Measurements from ENCODE around the gene CRACR2A. TPM values are rescaled to one million over a fixed set of nuclear protein-coding genes. Genes with fewer than 3 reads are reported as not detected.

CRACR2A gene
- total and polyA plus RNA-seq, 2 donors, result 7.3 to 9.4 TPM

DNA sequence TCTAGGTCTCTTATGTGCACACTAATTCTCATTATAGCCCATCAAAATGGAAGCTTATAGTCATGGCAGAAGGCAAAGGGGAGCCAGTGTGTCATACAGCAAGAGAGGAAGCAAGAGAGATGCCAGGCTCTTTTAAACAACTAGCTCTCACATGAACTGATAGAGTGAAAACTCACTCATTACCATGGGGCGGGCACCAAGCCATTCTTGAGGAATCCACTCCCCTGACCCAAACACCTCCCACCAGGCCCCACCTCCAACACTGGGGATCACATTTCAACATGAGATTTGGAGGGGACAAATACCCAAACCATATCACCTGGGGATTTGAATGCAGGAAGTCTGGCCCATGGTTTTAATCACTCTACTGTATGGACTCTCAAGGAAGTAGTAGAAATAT, 36.9 kb upstream of the CRACR2A start:
- 100% methylated on average over 1 of the region's 1 CpG for WGBS
- no peak for DNase-seq (ENCODE audit: low read depth in 6 of 9, low spot score in 9 of 9)
- Histone ChIP-seq H3K27me3 (ENCODE audit: control insufficient read depth in 2 of 2, insufficient read depth in 1 of 2, low read length in 1 of 2) (no peaks in the 10 kb centered on the region), H3K36me3 (ENCODE audit: control insufficient read depth in 2 of 2, insufficient read depth in 2 of 2, low read length in 1 of 2) (no peaks in the 10 kb centered on the region), H3K4me1 (ENCODE audit: control insufficient read depth in 2 of 2, insufficient read depth in 2 of 2, low read length in 2 of 2) (no peaks in the 10 kb centered on the region), H3K9me3 (ENCODE audit: control insufficient read depth in 2 of 2, insufficient read depth in 1 of 2, low read length in 1 of 2) (no peaks in the 10 kb centered on the region), H3K4me3 (ENCODE audit: low read length in 2 of 2) (no peak overlapping the region), H3K27ac (ENCODE audit: low read depth in 1 of 2, low read length in 1 of 2) (no peak overlapping the region)

DNA sequence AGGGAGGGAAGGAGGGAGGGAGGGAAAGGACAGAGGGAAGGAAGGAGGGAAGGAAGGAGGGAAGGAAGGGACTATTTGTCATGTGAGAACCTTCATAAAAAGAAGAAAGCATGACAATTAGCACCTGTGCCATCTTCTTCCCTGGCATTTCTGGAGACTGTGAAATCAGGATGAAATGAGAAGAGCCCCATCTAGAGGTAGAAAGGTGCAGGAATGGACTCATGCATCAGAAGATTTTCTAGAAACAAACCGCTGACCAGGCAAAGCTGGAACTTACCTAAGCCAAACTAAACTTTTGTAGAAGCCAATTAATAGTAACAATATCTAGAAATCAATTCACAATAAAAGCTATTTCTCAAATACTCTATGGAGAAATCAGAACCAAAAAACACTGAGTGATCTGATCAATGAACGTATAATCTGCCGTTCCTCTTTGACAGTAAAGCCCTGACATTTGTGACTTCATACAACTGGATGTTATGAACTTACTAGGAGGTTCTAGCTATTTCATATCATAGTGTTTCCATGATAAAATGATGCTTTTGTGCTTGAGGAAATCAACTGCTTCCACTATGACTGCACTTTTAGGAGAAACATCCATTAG, 24.4 kb upstream of the CRACR2A start:
- H3K27ac ChIP-seq (ENCODE audit: low read depth in 1 of 2, low read length in 1 of 2), result no peak overlapping the region
- H3K4me3 ChIP-seq (ENCODE audit: low read length in 2 of 2), result no peak overlapping the region
- 81% methylated on average over 3 of the region's 3 CpGs for WGBS
- H3K27me3 ChIP-seq (ENCODE audit: control insufficient read depth in 2 of 2, insufficient read depth in 1 of 2, low read length in 1 of 2), result no peaks in the 10 kb centered on the region
- DNase-seq (ENCODE audit: low read depth in 6 of 9, low spot score in 9 of 9), result peak in 6 of 9 donors; percentile 34 to 74 (median 45)
- no peaks in the 10 kb centered on the region for H3K36me3 ChIP-seq (ENCODE audit: control insufficient read depth in 2 of 2, insufficient read depth in 2 of 2, low read length in 1 of 2)
- no peaks in the 10 kb centered on the region for H3K9me3 ChIP-seq (ENCODE audit: control insufficient read depth in 2 of 2, insufficient read depth in 1 of 2, low read length in 1 of 2)
- peaks cover 0 to 11% of the 10 kb centered on the region in 2 donors for H3K4me1 ChIP-seq (ENCODE audit: control insufficient read depth in 2 of 2, insufficient read depth in 2 of 2, low read length in 2 of 2)

DNA sequence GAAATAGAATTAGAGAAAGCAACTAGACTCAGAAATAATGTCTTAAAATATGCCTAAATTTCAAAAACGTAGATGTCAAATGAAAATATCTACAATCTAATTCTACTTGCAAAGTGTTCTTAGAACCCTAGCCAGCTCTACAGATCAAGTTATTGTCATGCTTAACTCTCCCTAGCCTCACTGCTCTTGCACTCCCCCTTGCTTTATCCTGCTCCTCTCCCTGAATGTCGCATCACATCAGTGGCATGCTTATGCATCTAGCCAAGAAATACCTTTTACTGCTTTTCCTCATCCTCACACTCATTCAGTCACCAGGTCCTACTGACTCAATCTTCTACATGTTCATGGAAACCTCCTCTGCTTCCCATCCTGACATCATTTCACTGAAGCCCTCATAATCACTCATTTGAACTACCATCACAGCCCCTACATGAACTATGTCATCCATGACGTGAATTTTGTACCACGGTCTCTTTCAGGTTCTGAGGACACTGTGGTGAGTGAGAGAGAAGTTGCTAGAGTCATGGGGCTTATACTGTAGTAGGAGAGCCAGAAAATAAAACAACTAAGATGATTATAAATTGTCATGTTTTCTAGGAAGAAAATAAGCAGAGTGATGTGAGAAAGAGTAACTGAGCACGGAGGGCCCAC, 22.6 kb upstream of the CRACR2A start:
- Histone ChIP-seq H3K27ac (ENCODE audit: low read depth in 1 of 2, low read length in 1 of 2) (no peak overlapping the region), H3K4me3 (ENCODE audit: low read length in 2 of 2) (no peak overlapping the region), H3K36me3 (ENCODE audit: control insufficient read depth in 2 of 2, insufficient read depth in 2 of 2, low read length in 1 of 2) (no peaks in the 10 kb centered on the region), H3K4me1 (ENCODE audit: control insufficient read depth in 2 of 2, insufficient read depth in 2 of 2, low read length in 2 of 2) (peaks cover 0 to 16% of the 10 kb centered on the region in 2 donors), H3K27me3 (ENCODE audit: control insufficient read depth in 2 of 2, insufficient read depth in 1 of 2, low read length in 1 of 2) (no peaks in the 10 kb centered on the region), H3K9me3 (ENCODE audit: control insufficient read depth in 2 of 2, insufficient read depth in 1 of 2, low read length in 1 of 2) (no peaks in the 10 kb centered on the region)
- 92% methylated on average over 5 of the region's 5 CpGs for WGBS
- no peak for DNase-seq (ENCODE audit: low read depth in 6 of 9, low spot score in 9 of 9)

DNA sequence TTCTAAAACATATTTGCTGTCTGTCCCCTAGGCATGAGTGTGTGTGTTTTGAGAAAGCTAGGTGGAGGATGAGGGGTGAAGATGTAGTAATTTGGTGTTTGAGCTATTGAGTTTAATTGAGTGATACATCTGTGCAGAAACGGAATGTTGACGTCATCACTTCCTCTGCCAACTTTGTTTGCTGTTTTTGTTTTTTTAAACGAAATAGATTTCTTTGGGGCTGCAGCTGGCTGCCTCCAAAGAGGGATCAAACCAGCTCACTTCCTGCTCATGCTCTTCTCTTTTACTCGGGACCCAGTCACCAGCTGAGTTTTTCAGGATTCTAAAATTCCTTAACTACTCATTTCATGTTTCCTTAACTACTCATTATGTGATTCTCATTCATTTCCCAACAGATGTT, 19.5 kb upstream of the CRACR2A start:
- 38% methylated on average over 4 of the region's 4 CpGs for WGBS
- Histone ChIP-seq H3K9me3 (ENCODE audit: control insufficient read depth in 2 of 2, insufficient read depth in 1 of 2, low read length in 1 of 2) (no peaks in the 10 kb centered on the region), H3K4me3 (ENCODE audit: low read length in 2 of 2) (no peak overlapping the region), H3K27ac (ENCODE audit: low read depth in 1 of 2, low read length in 1 of 2) (peak overlapping the region in 1 of 2 donors; percentile 67), H3K36me3 (ENCODE audit: control insufficient read depth in 2 of 2, insufficient read depth in 2 of 2, low read length in 1 of 2) (no peaks in the 10 kb centered on the region), H3K27me3 (ENCODE audit: control insufficient read depth in 2 of 2, insufficient read depth in 1 of 2, low read length in 1 of 2) (no peaks in the 10 kb centered on the region), H3K4me1 (ENCODE audit: control insufficient read depth in 2 of 2, insufficient read depth in 2 of 2, low read length in 2 of 2) (peaks cover 0 to 16% of the 10 kb centered on the region in 2 donors)
- peak in 5 of 9 donors; percentile 38 to 74 (median 41) for DNase-seq (ENCODE audit: low read depth in 6 of 9, low spot score in 9 of 9)

DNA sequence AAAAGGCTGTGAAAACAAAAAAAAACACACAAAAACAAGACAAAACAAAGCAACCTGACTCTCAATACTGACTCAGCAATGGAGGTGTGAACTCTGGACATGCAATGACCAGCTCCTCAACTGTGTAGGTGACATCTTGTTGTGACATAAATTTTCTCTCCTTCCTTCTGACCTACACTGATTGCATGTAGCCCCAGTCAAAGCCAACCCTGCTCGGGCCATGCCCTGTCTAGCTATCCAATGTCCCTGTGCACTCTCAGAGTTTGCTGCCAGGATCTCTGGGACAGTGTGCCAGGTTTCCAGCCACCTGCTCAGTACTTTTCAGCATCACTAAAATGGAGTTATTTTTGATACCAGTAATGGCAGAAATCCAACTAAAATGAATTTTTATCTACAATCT, 18.9 kb upstream of the CRACR2A start:
- Histone ChIP-seq H3K36me3 (ENCODE audit: control insufficient read depth in 2 of 2, insufficient read depth in 2 of 2, low read length in 1 of 2) (no peaks in the 10 kb centered on the region), H3K27me3 (ENCODE audit: control insufficient read depth in 2 of 2, insufficient read depth in 1 of 2, low read length in 1 of 2) (no peaks in the 10 kb centered on the region), H3K9me3 (ENCODE audit: control insufficient read depth in 2 of 2, insufficient read depth in 1 of 2, low read length in 1 of 2) (no peaks in the 10 kb centered on the region), H3K27ac (ENCODE audit: low read depth in 1 of 2, low read length in 1 of 2) (peak overlapping the region in 1 of 2 donors; percentile 67), H3K4me1 (ENCODE audit: control insufficient read depth in 2 of 2, insufficient read depth in 2 of 2, low read length in 2 of 2) (peaks cover 0 to 16% of the 10 kb centered on the region in 2 donors), H3K4me3 (ENCODE audit: low read length in 2 of 2) (no peak overlapping the region)
- DNase-seq (ENCODE audit: low read depth in 6 of 9, low spot score in 9 of 9), result no peak
- whole genome bisulfite sequencing, result 93% methylated on average over 1 of the region's 1 CpG

DNA sequence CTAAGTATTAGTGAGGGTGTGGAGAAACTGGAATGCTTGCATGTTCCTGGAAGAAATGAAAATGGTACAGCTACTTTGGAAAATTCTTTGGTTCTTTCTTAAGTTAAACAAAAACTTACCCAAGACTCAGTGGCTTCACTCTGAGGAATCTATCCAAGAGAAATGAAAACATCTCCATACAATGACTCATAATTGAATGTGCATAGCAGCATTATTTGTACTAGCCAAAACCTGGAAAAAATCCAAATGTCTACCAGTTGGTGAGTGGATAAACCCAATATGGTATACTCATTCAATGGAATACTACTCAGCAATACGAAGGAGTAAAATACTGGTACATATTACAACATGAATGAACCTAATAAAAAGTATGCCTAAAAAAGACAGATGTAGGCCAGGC, 18.0 kb upstream of the CRACR2A start:
- Histone ChIP-seq H3K4me1 (ENCODE audit: control insufficient read depth in 2 of 2, insufficient read depth in 2 of 2, low read length in 2 of 2) (peaks cover 0 to 16% of the 10 kb centered on the region in 2 donors), H3K4me3 (ENCODE audit: low read length in 2 of 2) (no peak overlapping the region), H3K27ac (ENCODE audit: low read depth in 1 of 2, low read length in 1 of 2) (no peak overlapping the region), H3K36me3 (ENCODE audit: control insufficient read depth in 2 of 2, insufficient read depth in 2 of 2, low read length in 1 of 2) (no peaks in the 10 kb centered on the region), H3K27me3 (ENCODE audit: control insufficient read depth in 2 of 2, insufficient read depth in 1 of 2, low read length in 1 of 2) (no peaks in the 10 kb centered on the region), H3K9me3 (ENCODE audit: control insufficient read depth in 2 of 2, insufficient read depth in 1 of 2, low read length in 1 of 2) (no peaks in the 10 kb centered on the region)
- no peak for DNase-seq (ENCODE audit: low read depth in 6 of 9, low spot score in 9 of 9)
- 96% methylated on average over 1 of the region's 1 CpG for WGBS

DNA sequence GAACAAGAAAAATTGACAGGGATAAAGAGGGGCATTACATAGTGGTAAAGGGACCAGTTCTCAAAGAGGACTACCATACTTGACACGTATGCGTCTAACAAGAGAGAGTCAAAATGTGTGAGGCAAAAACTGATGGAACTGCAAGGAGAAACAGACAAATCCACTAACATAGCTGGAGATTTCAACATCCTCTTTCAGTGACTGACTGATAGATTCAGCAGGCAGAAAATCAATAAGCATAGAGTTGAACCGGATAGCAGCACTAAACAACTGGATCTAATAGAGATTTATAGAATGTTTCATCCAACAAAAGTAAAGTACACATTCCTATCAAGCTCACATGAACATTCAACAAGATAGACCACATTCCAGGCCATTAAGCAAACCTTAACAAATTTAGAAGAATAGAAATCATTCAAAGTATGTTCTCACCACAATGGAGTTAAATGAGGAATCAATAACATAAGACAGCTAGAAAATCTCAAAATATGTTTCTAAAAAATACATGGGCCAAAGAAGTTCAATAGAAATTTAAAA, 16.1 kb upstream of the CRACR2A start:
- Histone ChIP-seq H3K4me3 (ENCODE audit: low read length in 2 of 2) (no peak overlapping the region), H3K27ac (ENCODE audit: low read depth in 1 of 2, low read length in 1 of 2) (no peak overlapping the region), H3K9me3 (ENCODE audit: control insufficient read depth in 2 of 2, insufficient read depth in 1 of 2, low read length in 1 of 2) (no peaks in the 10 kb centered on the region), H3K27me3 (ENCODE audit: control insufficient read depth in 2 of 2, insufficient read depth in 1 of 2, low read length in 1 of 2) (no peaks in the 10 kb centered on the region), H3K4me1 (ENCODE audit: control insufficient read depth in 2 of 2, insufficient read depth in 2 of 2, low read length in 2 of 2) (peaks cover 0 to 16% of the 10 kb centered on the region in 2 donors), H3K36me3 (ENCODE audit: control insufficient read depth in 2 of 2, insufficient read depth in 2 of 2, low read length in 1 of 2) (no peaks in the 10 kb centered on the region)
- DNase-seq (ENCODE audit: low read depth in 6 of 9, low spot score in 9 of 9), result no peak
- 96% methylated on average over 3 of the region's 3 CpGs for WGBS

DNA sequence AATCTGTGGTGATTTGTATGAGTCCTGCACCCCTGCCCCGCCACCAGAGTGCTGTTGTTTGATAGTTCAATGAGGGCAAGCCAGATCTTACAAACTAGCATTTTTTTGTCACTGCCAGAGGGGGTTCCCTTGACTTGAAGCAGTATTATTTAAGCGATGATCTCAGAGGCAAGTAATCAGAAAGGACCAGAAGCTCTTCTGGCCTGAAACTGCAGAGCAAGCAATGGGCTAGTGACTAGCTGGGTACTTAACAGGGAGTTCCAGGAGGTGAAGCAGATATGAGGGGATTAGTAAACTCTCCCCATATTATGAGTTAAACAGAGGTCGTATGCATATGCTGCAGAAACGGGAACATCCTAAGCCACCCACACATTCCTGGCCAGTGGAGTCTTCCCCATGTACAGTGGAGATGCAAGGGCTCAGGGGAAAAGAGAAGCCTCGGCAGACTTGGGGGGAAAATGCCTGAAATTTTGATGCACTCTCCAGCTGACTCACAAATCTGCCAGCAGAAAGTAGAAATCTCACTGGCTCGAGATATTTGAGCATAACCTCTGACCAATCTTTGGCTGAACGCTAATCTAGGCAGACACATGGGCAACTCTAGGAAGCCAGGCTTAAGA, 8.3 kb upstream of the CRACR2A start:
- no peaks in the 10 kb centered on the region for H3K9me3 ChIP-seq (ENCODE audit: control insufficient read depth in 2 of 2, insufficient read depth in 1 of 2, low read length in 1 of 2)
- 81% methylated on average over 7 of the region's 7 CpGs for WGBS
- H3K4me1 ChIP-seq (ENCODE audit: control insufficient read depth in 2 of 2, insufficient read depth in 2 of 2, low read length in 2 of 2), result no peaks in the 10 kb centered on the region
- DNase-seq (ENCODE audit: low read depth in 6 of 9, low spot score in 9 of 9), result no peak
- H3K27me3 ChIP-seq (ENCODE audit: control insufficient read depth in 2 of 2, insufficient read depth in 1 of 2, low read length in 1 of 2), result no peaks in the 10 kb centered on the region
- H3K4me3 ChIP-seq (ENCODE audit: low read length in 2 of 2), result no peak overlapping the region
- no peak overlapping the region for H3K27ac ChIP-seq (ENCODE audit: low read depth in 1 of 2, low read length in 1 of 2)
- no peaks in the 10 kb centered on the region for H3K36me3 ChIP-seq (ENCODE audit: control insufficient read depth in 2 of 2, insufficient read depth in 2 of 2, low read length in 1 of 2)

DNA sequence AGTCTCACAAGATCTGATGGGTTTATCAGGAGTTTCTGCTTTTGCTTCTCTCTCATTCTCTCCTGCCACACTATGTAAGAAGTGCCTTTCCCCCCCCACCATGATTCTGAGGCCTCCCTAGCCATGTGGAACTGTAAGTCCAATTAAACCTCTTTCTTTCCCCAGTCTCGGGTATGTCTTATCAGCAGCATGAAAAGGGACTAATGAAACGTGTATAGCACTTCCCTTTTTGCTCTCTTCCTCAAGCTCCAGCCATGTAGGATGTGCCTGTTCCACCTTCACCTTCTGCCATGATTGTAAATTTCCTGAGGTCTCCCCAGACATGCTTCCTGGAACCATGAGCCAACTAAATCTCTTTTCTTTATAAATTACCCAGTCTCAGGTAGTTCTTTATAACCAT, 7.0 kb upstream of the CRACR2A start:
- H3K4me1 ChIP-seq (ENCODE audit: control insufficient read depth in 2 of 2, insufficient read depth in 2 of 2, low read length in 2 of 2), result peaks cover 0 to under 1% of the 10 kb centered on the region in 2 donors
- no peak for DNase-seq (ENCODE audit: low read depth in 6 of 9, low spot score in 9 of 9)
- H3K36me3 ChIP-seq (ENCODE audit: control insufficient read depth in 2 of 2, insufficient read depth in 2 of 2, low read length in 1 of 2), result no peaks in the 10 kb centered on the region
- H3K9me3 ChIP-seq (ENCODE audit: control insufficient read depth in 2 of 2, insufficient read depth in 1 of 2, low read length in 1 of 2), result no peaks in the 10 kb centered on the region
- H3K4me3 ChIP-seq (ENCODE audit: low read length in 2 of 2), result no peak overlapping the region
- WGBS, result 56% methylated on average over 2 of the region's 2 CpGs
- H3K27ac ChIP-seq (ENCODE audit: low read depth in 1 of 2, low read length in 1 of 2), result no peak overlapping the region
- no peaks in the 10 kb centered on the region for H3K27me3 ChIP-seq (ENCODE audit: control insufficient read depth in 2 of 2, insufficient read depth in 1 of 2, low read length in 1 of 2)
